ENCODE data around the gene POLR1A. TPM values are rescaled to one million over a fixed set of nuclear protein-coding genes. Genes with fewer than 3 reads are reported as not detected.

POLR1A gene
- total and polyA plus RNA-seq, 9 donors = 10.4 to 24.2 (median 17.9) TPM

- H3K36me3 ChIP-seq (ENCODE audit: control insufficient read depth, insufficient read depth, low read length) = peaks cover 65% of the 10 kb centered on the region
- 85% methylated on average over 2 of the region's 8 CpGs for WGBS (ENCODE audit: insufficient coverage)
- DNase-seq = peak; percentile 50
Observed at GRCh38 chr2:86025976-86026743, 79.5 kb downstream of the POLR1A start.

GRCh38 chr2:86025229-86025820 is 80.4 kb downstream of the POLR1A start:
- Histone ChIP-seq H3K9me3 (replicated peaks; ENCODE audit: control insufficient read depth, low read depth, low read length) (no peaks in the 10 kb centered on the region), H3K27ac (ENCODE audit: low read length) (no peak overlapping the region), H3K4me1 (ENCODE audit: control insufficient read depth, insufficient read depth, low read length) (peaks cover 45% of the 10 kb centered on the region), H3K36me3 (ENCODE audit: control insufficient read depth, insufficient read depth, low read length) (peaks cover 57% of the 10 kb centered on the region), H3K27me3 (ENCODE audit: control insufficient read depth, insufficient read depth, low read length) (no peaks in the 10 kb centered on the region), H3K4me3 (ENCODE audit: low read length) (no peak overlapping the region)
- 90% methylated on average over 2 of the region's 7 CpGs for WGBS (ENCODE audit: insufficient coverage)
- no peak for DNase-seq

More at GRCh38 chr2:86025976-86026743, 79.5 kb downstream of the POLR1A start:
- Histone ChIP-seq H3K27ac (ENCODE audit: low read length) (no peak overlapping the region), H3K9me3 (replicated peaks; ENCODE audit: control insufficient read depth, low read depth, low read length) (no peaks in the 10 kb centered on the region), H3K4me3 (ENCODE audit: low read length) (no peak overlapping the region), H3K4me1 (ENCODE audit: control insufficient read depth, insufficient read depth, low read length) (peaks cover 38% of the 10 kb centered on the region), H3K27me3 (ENCODE audit: control insufficient read depth, insufficient read depth, low read length) (no peaks in the 10 kb centered on the region)

GRCh38 chr2:86023366-86023712 is 82.3 kb downstream of the POLR1A start:
- WGBS (ENCODE audit: insufficient coverage) = no CpG with 5 or more reads among the region's 2 CpGs
- peaks cover 36% of the 10 kb centered on the region for H3K4me1 ChIP-seq (ENCODE audit: control insufficient read depth, insufficient read depth, low read length)
- H3K9me3 ChIP-seq (replicated peaks; ENCODE audit: control insufficient read depth, low read depth, low read length) = no peaks in the 10 kb centered on the region
- H3K4me3 ChIP-seq (ENCODE audit: low read length) = no peak overlapping the region
- no peak for DNase-seq
- H3K27me3 ChIP-seq (ENCODE audit: control insufficient read depth, insufficient read depth, low read length) = no peaks in the 10 kb centered on the region
- no peak overlapping the region for H3K27ac ChIP-seq (ENCODE audit: low read length)
- H3K36me3 ChIP-seq (ENCODE audit: control insufficient read depth, insufficient read depth, low read length) = peaks cover 39% of the 10 kb centered on the region

GRCh38 chr2:86022661-86023365 is 82.9 kb downstream of the POLR1A start:
- peaks cover 36% of the 10 kb centered on the region for H3K4me1 ChIP-seq (ENCODE audit: control insufficient read depth, insufficient read depth, low read length)
- H3K27me3 ChIP-seq (ENCODE audit: control insufficient read depth, insufficient read depth, low read length) = no peaks in the 10 kb centered on the region
- no peak for DNase-seq
- no peak overlapping the region for H3K27ac ChIP-seq (ENCODE audit: low read length)
- H3K9me3 ChIP-seq (replicated peaks; ENCODE audit: control insufficient read depth, low read depth, low read length) = no peaks in the 10 kb centered on the region
- no peak overlapping the region for H3K4me3 ChIP-seq (ENCODE audit: low read length)
- peaks cover 34% of the 10 kb centered on the region for H3K36me3 ChIP-seq (ENCODE audit: control insufficient read depth, insufficient read depth, low read length)
- WGBS (ENCODE audit: insufficient coverage) = 81% methylated on average over 10 of the region's 13 CpGs

GRCh38 chr2:86021396-86022378 is 84.0 kb downstream of the POLR1A start:
- Histone ChIP-seq H3K4me3 (ENCODE audit: low read length) (no peak overlapping the region), H3K36me3 (ENCODE audit: control insufficient read depth, insufficient read depth, low read length) (peaks cover 22% of the 10 kb centered on the region), H3K4me1 (ENCODE audit: control insufficient read depth, insufficient read depth, low read length) (peaks cover 35% of the 10 kb centered on the region), H3K9me3 (replicated peaks; ENCODE audit: control insufficient read depth, low read depth, low read length) (no peaks in the 10 kb centered on the region), H3K27ac (ENCODE audit: low read length) (peak overlapping the region; percentile 17), H3K27me3 (ENCODE audit: control insufficient read depth, insufficient read depth, low read length) (no peaks in the 10 kb centered on the region)
- WGBS (ENCODE audit: insufficient coverage) = 83% methylated on average over 9 of the region's 12 CpGs
- no peak for DNase-seq

GRCh38 chr2:86020984-86021383 is 84.7 kb downstream of the POLR1A start:
- peak overlapping the region; percentile 17 for H3K27ac ChIP-seq (ENCODE audit: low read length)
- no peaks in the 10 kb centered on the region for H3K9me3 ChIP-seq (replicated peaks; ENCODE audit: control insufficient read depth, low read depth, low read length)
- H3K4me1 ChIP-seq (ENCODE audit: control insufficient read depth, insufficient read depth, low read length) = peaks cover 33% of the 10 kb centered on the region
- 38% methylated on average over 4 of the region's 7 CpGs for WGBS (ENCODE audit: insufficient coverage)
- H3K27me3 ChIP-seq (ENCODE audit: control insufficient read depth, insufficient read depth, low read length) = no peaks in the 10 kb centered on the region
- peaks cover 16% of the 10 kb centered on the region for H3K36me3 ChIP-seq (ENCODE audit: control insufficient read depth, insufficient read depth, low read length)
- peak; percentile 69 for DNase-seq
- H3K4me3 ChIP-seq (ENCODE audit: low read length) = no peak overlapping the region

GRCh38 chr2:86019121-86019520 is 86.6 kb downstream of the POLR1A start:
- Histone ChIP-seq H3K4me1 (ENCODE audit: control insufficient read depth, insufficient read depth, low read length) (peaks cover 33% of the 10 kb centered on the region), H3K36me3 (ENCODE audit: control insufficient read depth, insufficient read depth, low read length) (peaks cover 4% of the 10 kb centered on the region), H3K9me3 (replicated peaks; ENCODE audit: control insufficient read depth, low read depth, low read length) (peaks cover 10% of the 10 kb centered on the region), H3K4me3 (ENCODE audit: low read length) (no peak overlapping the region), H3K27ac (ENCODE audit: low read length) (no peak overlapping the region), H3K27me3 (ENCODE audit: control insufficient read depth, insufficient read depth, low read length) (no peaks in the 10 kb centered on the region)
- DNase-seq = no peak
- 33% methylated on average over 1 of the region's 5 CpGs for WGBS (ENCODE audit: insufficient coverage)

- DNase-seq = peak; percentile 63
- Histone ChIP-seq H3K4me3 (ENCODE audit: low read length) (no peak overlapping the region), H3K27me3 (ENCODE audit: control insufficient read depth, insufficient read depth, low read length) (no peaks in the 10 kb centered on the region), H3K36me3 (ENCODE audit: control insufficient read depth, insufficient read depth, low read length) (no peaks in the 10 kb centered on the region), H3K27ac (ENCODE audit: low read length) (no peak overlapping the region), H3K4me1 (ENCODE audit: control insufficient read depth, insufficient read depth, low read length) (peaks cover 33% of the 10 kb centered on the region), H3K9me3 (replicated peaks; ENCODE audit: control insufficient read depth, low read depth, low read length) (peaks cover 12% of the 10 kb centered on the region)
- 59% methylated on average over 16 of the region's 22 CpGs for WGBS (ENCODE audit: insufficient coverage)
Observed at GRCh38 chr2:86017901-86018896, 87.5 kb downstream of the POLR1A start.

- Histone ChIP-seq H3K4me1 (ENCODE audit: control insufficient read depth, insufficient read depth, low read length) (peaks cover 41% of the 10 kb centered on the region), H3K36me3 (ENCODE audit: control insufficient read depth, insufficient read depth, low read length) (no peaks in the 10 kb centered on the region), H3K9me3 (replicated peaks; ENCODE audit: control insufficient read depth, low read depth, low read length) (peaks cover 12% of the 10 kb centered on the region), H3K4me3 (ENCODE audit: low read length) (no peak overlapping the region), H3K27me3 (ENCODE audit: control insufficient read depth, insufficient read depth, low read length) (no peaks in the 10 kb centered on the region), H3K27ac (ENCODE audit: low read length) (no peak overlapping the region)
- 97% methylated on average over 5 of the region's 12 CpGs for WGBS (ENCODE audit: insufficient coverage)
- no peak for DNase-seq
Observed at GRCh38 chr2:86016581-86016980, 89.1 kb downstream of the POLR1A start.

Measured in muscle of leg (tissue), 11 donors.